ENCODE data around the gene ADCY10. TPM values are rescaled to one million over a fixed set of nuclear protein-coding genes. Genes with fewer than 3 reads are reported as not detected.

The ADCY10 gene
- total and polyA plus RNA-seq, 2 of the 4 experiments (the other 2 are of a cell fraction): under 0.01 to 0.03 TPM

GRCh38 chr1:167955915-167956314 lies 42.0 kb upstream of the ADCY10 start:
- in situ Hi-C loops (cut with MboI; ENCODE audit: low sequenced_read_pairs): no loop called here
- ATAC-seq (ENCODE audit: low read depth) (no peak), DNase-seq (peak; percentile 39)
- H4K91ac ChIP-seq (ENCODE audit: insufficient read depth, low read depth, low read length): no peak overlapping the region
- H3K4ac ChIP-seq (ENCODE audit: low read depth, low read length): no peak overlapping the region
- H4K8ac ChIP-seq (ENCODE audit: low read depth in 2 of 2, low read length in 2 of 2): no peak overlapping the region
- no TSS peak for BruUV-seq (replicated peaks)
- H2BK120ac ChIP-seq (ENCODE audit: low read depth, low read length): no peak overlapping the region
- H3K9me1 ChIP-seq (ENCODE audit: insufficient read depth, low read length): peaks cover 3% of the 10 kb centered on the region; the same call in 1 of the 2 replicates
- no peak overlapping the region for H3K27ac ChIP-seq (ENCODE audit: insufficient read depth, low read length)
- H3K4me1 ChIP-seq (ENCODE audit: control insufficient read depth, insufficient read depth, low read length): 0 out of 2 replicates have a peak, but pooled peaks cover 2% of the 10 kb centered on the region
- no peak overlapping the region for H2BK5ac ChIP-seq (ENCODE audit: low read depth, low read length, poor library complexity, severe bottlenecking)
- no peak overlapping the region for H3K18ac ChIP-seq (ENCODE audit: low read depth, low read length)
- H2BK15ac ChIP-seq (ENCODE audit: low read depth, low read length): no peak overlapping the region
- WGBS, 2 experiments (ENCODE audit: extremely low coverage in 2 of 2, insufficient read length in 1 of 2): no CpG with 5 or more reads among the region's 2 CpGs
- H3K36me3 ChIP-seq (ENCODE audit: control insufficient read depth, insufficient read depth, low read length): peaks cover 17% of the 10 kb centered on the region
- H2AK9ac ChIP-seq (replicated peaks; ENCODE audit: low read depth, low read length, poor library complexity): no peak overlapping the region
- H2AK5ac ChIP-seq (ENCODE audit: low read depth, low read length): no peak overlapping the region
- dilution Hi-C loops (cut with HindIII; ENCODE audit: low sequenced_read_pairs, unreplicated experiment): no loop called here
- H2BK20ac ChIP-seq (ENCODE audit: low read depth, low read length): no peak overlapping the region
- H3K23ac ChIP-seq (ENCODE audit: low read depth, low read length): no peak overlapping the region
- CTCF ChIA-PET: no interaction called here
- H3K56ac ChIP-seq (ENCODE audit: extremely low read depth, insufficient read depth, low read length): no peak overlapping the region
- H3K14ac ChIP-seq (replicated peaks; ENCODE audit: low read depth, low read length): no peak overlapping the region
- no peak overlapping the region for H4K5ac ChIP-seq (ENCODE audit: low read depth, low read length)
- H3K79me1 ChIP-seq (ENCODE audit: low read depth in 1 of 2, low read length in 2 of 2): peaks cover 30 to 42% of the 10 kb centered on the region in 2 experiments
- H2AFZ ChIP-seq (replicated peaks; ENCODE audit: low read length, poor library complexity): no peak overlapping the region
- POLR2A ChIA-PET (ENCODE audit: unreplicated experiment): no interaction called here
- intact Hi-C loops (cut with micrococcal nuclease): loop anchor here (5.0 kb wide), 2 partner anchors 36 to 111 kb away; no protein-coding TSS in a partner anchor
- H3K4me2 ChIP-seq (ENCODE audit: low read depth, low read length): no peak overlapping the region
- no peaks in the 10 kb centered on the region for H3K27me3 ChIP-seq (ENCODE audit: control insufficient read depth, insufficient read depth, low read length)
- no peak overlapping the region for H3K4me3 ChIP-seq (ENCODE audit: insufficient read depth, low read depth, low read length)
- no peaks in the 10 kb centered on the region for H3K9me3 ChIP-seq (ENCODE audit: control insufficient read depth, insufficient read depth, low read length)
- peaks cover 25% of the 10 kb centered on the region; the same call in 1 of the 2 replicates for H4K20me1 ChIP-seq (ENCODE audit: insufficient read depth, low read length)
- TF ChIP-seq NFE2L2 (IDR thresholded peaks at IDR 0.05; ENCODE audit: low read depth, low read length): no peak
- TF ChIP-seq CHD1 (IDR thresholded peaks at IDR 0.05; ENCODE audit: low read depth, low read length): no peak
- no peak for TF ChIP-seq MXI1 (IDR thresholded peaks at IDR 0.05; ENCODE audit: borderline replicate concordance, low read depth, low read length)
- no peak for TF ChIP-seq POLR2A (IDR thresholded peaks at IDR 0.05; ENCODE audit: low read depth, low read length)
- no peak for TF ChIP-seq SMC3 (IDR thresholded peaks at IDR 0.05; ENCODE audit: low read depth, low read length)
- TF ChIP-seq CTCF (conservative IDR thresholded peaks at IDR 0.05; ENCODE audit: low read depth, low read length): no peak
- TF ChIP-seq USF2 (IDR thresholded peaks at IDR 0.05; ENCODE audit: low read depth, low read length): no peak
- no peak for TF ChIP-seq FOS (IDR thresholded peaks at IDR 0.05; ENCODE audit: low read depth, low read length)
- TF ChIP-seq ELK1 (IDR thresholded peaks at IDR 0.05; ENCODE audit: borderline replicate concordance, low read depth, low read length): no peak
- TF ChIP-seq BHLHE40 (IDR thresholded peaks at IDR 0.05; ENCODE audit: low read depth, low read length): no peak
- TF ChIP-seq MAZ (IDR thresholded peaks at IDR 0.05; ENCODE audit: borderline replicate concordance, low read depth, low read length): no peak
- no peak overlapping the region for H3K9ac ChIP-seq (ENCODE audit: low read depth, low read length)

All from IMR-90 (cell line).